ENCODE results near the gene PRMT2.
"Not testable (repeated sequence)": the region's sequence is repeated elsewhere in the genome, so short reads cannot be mapped to it uniquely, and the experiment has no call there.

Gene PRMT2

GRCh38 chr21:46668381-46668780 is 32.9 kb downstream of the PRMT2 start:
- FAIRE-seq (no peak), DNase-seq (ENCODE audit: low spot score) (no peak)

- FAIRE-seq: not testable (repeated sequence)
Observed at GRCh38 chr21:46668904-46669303, 33.4 kb downstream of the PRMT2 start.

GRCh38 chr21:46674430-46675007 is 39.0 kb downstream of the PRMT2 start:
- DNase-seq (ENCODE audit: low spot score) (no peak), FAIRE-seq (no peak)

More at GRCh38 chr21:46668904-46669303, 33.4 kb downstream of the PRMT2 start:
- DNase-seq (ENCODE audit: low spot score): not testable (repeated sequence)

- DNase-seq (ENCODE audit: low spot score) (no peak), FAIRE-seq (no peak)
Observed at GRCh38 chr21:46675595-46676280, 40.3 kb downstream of the PRMT2 start.

- not testable (repeated sequence) for DNase-seq (ENCODE audit: low spot score); FAIRE-seq
Observed at GRCh38 chr21:46676542-46676941, 41.1 kb downstream of the PRMT2 start.

- not testable (repeated sequence) for DNase-seq (ENCODE audit: low spot score)
Observed at GRCh38 chr21:46681593-46681992, 46.1 kb downstream of the PRMT2 start.

GRCh38 chr21:46698652-46699051 is 63.2 kb downstream of the PRMT2 start:
- FAIRE-seq; DNase-seq (ENCODE audit: low spot score): not testable (repeated sequence)

More at GRCh38 chr21:46681593-46681992, 46.1 kb downstream of the PRMT2 start:
- FAIRE-seq: not testable (repeated sequence)

GRCh38 chr21:46699104-46699503 is 63.6 kb downstream of the PRMT2 start:
- FAIRE-seq; DNase-seq (ENCODE audit: low spot score): not testable (repeated sequence)

Measured in urothelium cell line (cell line).